Breast epithelium (tissue), 4 donors: Measurements from ENCODE around the gene MYLK. TPM values are rescaled to one million over a fixed set of nuclear protein-coding genes. Genes with fewer than 3 reads are reported as not detected.

ENCODE experiments used
- DNase-seq, 2 donors: peaks; one replicate each; pipeline ENCODE4 v3.0.0-alpha.2; 2019; ENCODE audit warnings: low spot score in 2 of 2
- H3K27ac ChIP-seq, 2 donors: fragments of 200-600 bp; sonication (generic) in 1 of 2; one replicate each; pipeline ENCODE4 v1.5.1; 2016 to 2019; ENCODE audit warnings: mild to moderate bottlenecking in 1 of 2
- H3K27me3 ChIP-seq, 2 donors: fragments of 200-600 bp; sonication (generic) in 1 of 2; one replicate each; pipeline versions ENCODE4 v1.5.1 to v1.6.0; 2017 to 2019; ENCODE audit warnings: control low read depth in 1 of 2, mild to moderate bottlenecking in 1 of 2
- H3K36me3 ChIP-seq: fragments of 200-600 bp; one replicate; pipeline ENCODE4 v1.5.1; 2019
- H3K4me1 ChIP-seq, 2 donors: fragments of 200-600 bp; sonication (generic); one replicate each; pipeline ENCODE4 v1.5.1; 2016 to 2019; ENCODE audit warnings: control low read depth in 1 of 2
- H3K4me3 ChIP-seq, 3 donors: fragments of 200-600 bp; sonication (generic); 1 replicate in 2 of 3; 2 replicates in 1 of 3; pipeline ENCODE4 v1.5.1; 2016 to 2019; ENCODE audit warnings: mild to moderate bottlenecking in 3 of 3, moderate library complexity in 2 of 3
- H3K9me3 ChIP-seq, 2 donors: fragments of 200-600 bp; sonication (generic) in 1 of 2; one replicate each; pipeline ENCODE4 v1.5.1; 2016 to 2019; ENCODE audit warnings: control low read depth in 1 of 2
- CTCF ChIP-seq, 3 donors: fragments of 450-650 bp; IDR thresholded peaks; one replicate each; pipeline ENCODE4 v1.5.1; 2016 to 2017; ENCODE audit warnings: antibody characterized with exemption in 3 of 3, mild to moderate bottlenecking in 3 of 3, moderate library complexity in 3 of 3
- POLR2A ChIP-seq: fragments of 450-650 bp; IDR thresholded peaks from one replicate; pipeline ENCODE4 v1.6.1; 2016; ENCODE audit warnings: antibody characterized with exemption, mild to moderate bottlenecking, moderate library complexity
- POLR2AphosphoS5 ChIP-seq, 3 donors: sonication (generic); formaldehyde crosslinking; IDR thresholded peaks; one replicate each; pipeline ENCODE4 v1.6.1; 2017; ENCODE audit warnings: antibody characterized with exemption in 3 of 3
- intact Hi-C: fragments of 100-400 bp; cut with DNase I; formaldehyde crosslinking; loops from one replicate; pipeline ENCODE4 v1.15.1; 2023; ENCODE audit warnings: low total_unique reads
- total RNA-seq, 3 donors: library from RNA; depleted of rRNA; stranded (reverse); fragments of >200 nt; gene quantifications; one replicate each; pipeline ENCODE4 v1.1.0, GENCODE V29; 2016

The MYLK gene
- total RNA-seq, 3 donors from 2014 or later = 87.2 to 188 (median 181) TPM

GRCh38 chr3:123790254-123791072, 93.7 kb downstream of the MYLK start:
- no peaks in the 10 kb centered on the region for H3K27me3 ChIP-seq
- intact Hi-C loops = loop anchor here (5.0 kb wide), 1 partner anchor 138 kb away; no protein-coding TSS in a partner anchor
- H3K27ac ChIP-seq = no peak overlapping the region
- no peaks in the 10 kb centered on the region for H3K36me3 ChIP-seq
- DNase-seq = no peak
- H3K4me1 ChIP-seq = no peaks in the 10 kb centered on the region
- no peak overlapping the region for H3K4me3 ChIP-seq
- TF ChIP-seq POLR2AphosphoS5 (IDR thresholded peaks at IDR 0.05) (no peak), POLR2A (no peak)
- H3K9me3 ChIP-seq = no peaks in the 10 kb centered on the region

GRCh38 chr3:123789760-123790159, 94.4 kb downstream of the MYLK start:
- H3K4me1 ChIP-seq = no peaks in the 10 kb centered on the region
- no peak overlapping the region for H3K27ac ChIP-seq
- H3K9me3 ChIP-seq = no peaks in the 10 kb centered on the region
- TF ChIP-seq POLR2AphosphoS5 (IDR thresholded peaks at IDR 0.05) = no peak
- no peak for TF ChIP-seq POLR2A
- TF ChIP-seq CTCF (IDR thresholded peaks at IDR 0.05) = no peak
- H3K36me3 ChIP-seq = no peaks in the 10 kb centered on the region
- DNase-seq = no peak
- intact Hi-C loops = loop anchor here (5.0 kb wide), 1 partner anchor 137 kb away; no protein-coding TSS in a partner anchor
- no peaks in the 10 kb centered on the region for H3K27me3 ChIP-seq
- H3K4me3 ChIP-seq = no peak overlapping the region

- H3K27me3 ChIP-seq = no peaks in the 10 kb centered on the region
- no peaks in the 10 kb centered on the region for H3K9me3 ChIP-seq
- DNase-seq = no peak
- no peaks in the 10 kb centered on the region for H3K4me1 ChIP-seq
- no peaks in the 10 kb centered on the region for H3K36me3 ChIP-seq
- TF ChIP-seq POLR2A (no peak), CTCF (IDR thresholded peaks at IDR 0.05) (no peak), POLR2AphosphoS5 (IDR thresholded peaks at IDR 0.05) (no peak)
- no peak overlapping the region for H3K27ac ChIP-seq
- intact Hi-C loops = no loop called here
- no peak overlapping the region for H3K4me3 ChIP-seq
Observed at GRCh38 chr3:123789160-123789559, 95.0 kb downstream of the MYLK start.

- Histone ChIP-seq H3K27ac (no peak overlapping the region), H3K9me3 (no peaks in the 10 kb centered on the region), H3K4me1 (no peaks in the 10 kb centered on the region), H3K36me3 (no peaks in the 10 kb centered on the region), H3K4me3 (no peak overlapping the region), H3K27me3 (no peaks in the 10 kb centered on the region)
- TF ChIP-seq CTCF (IDR thresholded peaks at IDR 0.05) = no peak
- TF ChIP-seq POLR2AphosphoS5 (IDR thresholded peaks at IDR 0.05) = no peak
- no peak for TF ChIP-seq POLR2A
- intact Hi-C loops = no loop called here
- no peak for DNase-seq
Observed at GRCh38 chr3:123788710-123789109, 95.4 kb downstream of the MYLK start.

- H3K4me3 ChIP-seq = no peak overlapping the region
- H3K27me3 ChIP-seq = no peaks in the 10 kb centered on the region
- DNase-seq = no peak
- H3K27ac ChIP-seq = no peak overlapping the region
- TF ChIP-seq POLR2A (no peak), CTCF (IDR thresholded peaks at IDR 0.05) (no peak), POLR2AphosphoS5 (IDR thresholded peaks at IDR 0.05) (no peak)
- intact Hi-C loops = no loop called here
- no peaks in the 10 kb centered on the region for H3K4me1 ChIP-seq
- no peaks in the 10 kb centered on the region for H3K9me3 ChIP-seq
- no peaks in the 10 kb centered on the region for H3K36me3 ChIP-seq
Observed at GRCh38 chr3:123787133-123787532, 97.0 kb downstream of the MYLK start.
